HUDEP-2 (cell line): ENCODE measurements around the gene GET4.
"Not testable (repeated sequence)": the region's sequence is repeated elsewhere in the genome, so short reads cannot be mapped to it uniquely, and the experiment has no call there.

Experiments
- DNase-seq, 76 experiments: peaks; one replicate each; lab custom pipeline; 2025; ENCODE audit not compliant: unreplicated experiment in 76 of 76; lab: John Stamatoyannopoulos, UW

Gene GET4

DNA sequence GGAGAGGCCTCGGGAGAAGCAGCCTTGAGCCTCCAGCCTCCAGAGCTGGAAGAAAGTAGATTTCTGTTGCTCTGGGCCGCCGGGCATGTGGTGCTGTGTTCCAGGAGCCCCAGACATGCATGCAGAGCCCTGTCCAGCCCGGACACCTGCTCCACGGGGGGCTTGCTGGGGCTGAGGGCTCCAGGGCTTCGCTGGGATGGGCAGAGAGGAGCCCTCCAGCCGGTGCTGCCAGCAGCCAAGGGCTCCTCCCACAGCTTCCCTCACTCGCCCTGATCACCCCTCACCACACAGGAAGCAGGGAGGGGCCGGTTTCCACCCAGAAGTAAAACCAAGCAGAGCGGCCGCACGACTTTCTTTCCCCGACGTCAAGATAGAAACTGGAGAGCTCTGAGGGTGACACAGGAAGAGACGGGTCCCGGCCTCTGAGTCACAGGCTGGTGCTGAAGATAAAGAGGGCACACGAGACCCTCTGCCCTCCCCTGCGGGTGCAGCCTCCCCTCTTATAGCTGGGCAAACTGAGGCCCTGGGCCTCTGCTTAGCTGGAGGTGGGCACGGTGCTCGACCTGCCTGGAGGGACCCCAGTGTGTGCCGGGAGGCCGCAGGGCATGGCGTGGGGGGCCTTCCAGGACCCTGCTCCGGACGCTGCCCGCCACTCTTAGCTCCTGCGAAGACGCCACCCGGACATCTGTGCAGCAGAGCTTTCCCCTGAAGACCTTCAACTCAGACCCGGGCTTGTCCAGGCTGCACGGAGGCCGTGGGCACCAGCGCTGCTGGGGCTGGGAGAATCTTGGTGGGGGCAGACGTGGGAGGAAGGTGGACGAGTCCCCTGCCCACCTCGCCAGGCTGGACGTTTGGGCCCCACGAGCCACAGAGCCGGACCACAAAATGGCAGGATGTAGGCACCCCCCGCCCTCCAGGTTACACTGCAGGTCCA is 47.0 kb downstream of the GET4 start:
- DNase-seq: peak in 71 of 76 experiments; percentile 29 to 85 (median 71)

DNA sequence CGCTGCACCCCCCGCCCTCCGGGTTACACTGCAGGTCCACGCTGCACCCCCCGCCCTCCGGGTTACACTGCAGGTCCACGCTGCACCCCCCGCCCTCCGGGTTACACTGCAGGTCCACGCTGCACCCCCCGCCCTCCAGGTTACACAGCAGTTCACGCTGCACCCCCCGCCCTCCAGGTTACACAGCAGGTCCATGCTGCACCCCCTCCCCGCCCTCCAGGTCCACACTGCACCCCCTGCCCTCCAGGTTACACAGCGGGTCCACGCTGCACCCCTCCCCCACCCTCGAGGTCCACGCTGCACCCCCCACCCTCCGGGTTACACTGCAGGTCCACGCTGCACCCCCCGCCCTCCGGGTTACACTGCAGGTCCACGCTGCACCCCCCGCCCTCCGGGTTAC is 47.7 kb downstream of the GET4 start:
- DNase-seq: not testable (repeated sequence)

DNA sequence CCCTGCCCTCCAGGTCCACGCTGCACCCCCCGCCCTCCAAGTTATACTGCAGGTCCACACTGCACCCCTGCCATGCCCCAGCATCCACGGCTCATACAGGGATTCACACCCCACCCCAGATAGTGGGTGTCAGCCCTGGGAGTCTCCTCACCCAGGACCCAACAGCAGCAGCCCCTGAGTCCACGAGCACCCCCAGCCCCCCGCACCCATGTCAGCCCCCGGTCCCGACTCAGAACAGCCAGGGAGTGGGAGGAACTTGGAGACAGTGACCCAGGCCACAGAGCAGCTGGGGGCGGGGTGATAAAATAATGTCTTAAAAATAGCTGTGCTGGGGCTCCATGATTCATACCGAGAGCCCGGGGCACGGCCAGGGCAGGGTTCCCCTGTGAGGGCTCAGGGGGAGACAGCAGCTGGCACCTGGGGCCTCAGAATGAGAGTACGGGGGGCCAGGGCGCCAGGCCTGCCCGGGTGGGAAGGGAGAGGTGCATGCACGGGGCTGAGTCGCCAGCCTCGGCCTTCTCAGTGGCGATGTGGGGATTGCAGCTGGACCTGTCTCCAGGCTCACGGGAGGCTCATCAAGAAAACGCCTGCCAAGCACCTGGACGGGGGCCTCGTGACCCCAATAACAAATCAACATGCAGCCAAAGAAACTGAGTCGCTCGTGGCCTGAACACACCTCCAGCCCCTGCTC is 48.3 kb downstream of the GET4 start:
- DNase-seq: peak in 14 of 76 experiments; percentile 7 to 44 (median 20)

DNA sequence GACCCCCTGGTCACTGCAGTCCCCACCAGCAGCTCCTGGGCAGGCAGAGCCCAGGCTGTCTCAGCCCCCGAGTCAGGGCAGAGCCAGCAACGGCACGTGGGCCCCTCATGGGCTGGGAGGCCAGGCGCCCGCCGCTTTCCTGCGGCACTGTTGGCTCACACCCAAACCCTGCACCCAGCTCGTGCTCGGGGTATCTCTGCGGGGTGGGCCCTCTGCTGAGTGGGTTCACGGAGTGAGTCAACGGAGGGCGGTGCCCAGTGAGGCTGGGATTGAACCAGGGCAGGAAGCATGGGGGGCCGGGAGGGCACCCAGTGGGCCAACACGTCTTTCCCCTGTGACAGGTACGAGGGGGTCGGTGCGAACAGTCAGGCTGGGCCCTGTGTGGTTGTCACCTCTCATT is 49.2 kb downstream of the GET4 start:
- DNase-seq: peak in 62 of 76 experiments; percentile 4 to 82 (median 56)

DNA sequence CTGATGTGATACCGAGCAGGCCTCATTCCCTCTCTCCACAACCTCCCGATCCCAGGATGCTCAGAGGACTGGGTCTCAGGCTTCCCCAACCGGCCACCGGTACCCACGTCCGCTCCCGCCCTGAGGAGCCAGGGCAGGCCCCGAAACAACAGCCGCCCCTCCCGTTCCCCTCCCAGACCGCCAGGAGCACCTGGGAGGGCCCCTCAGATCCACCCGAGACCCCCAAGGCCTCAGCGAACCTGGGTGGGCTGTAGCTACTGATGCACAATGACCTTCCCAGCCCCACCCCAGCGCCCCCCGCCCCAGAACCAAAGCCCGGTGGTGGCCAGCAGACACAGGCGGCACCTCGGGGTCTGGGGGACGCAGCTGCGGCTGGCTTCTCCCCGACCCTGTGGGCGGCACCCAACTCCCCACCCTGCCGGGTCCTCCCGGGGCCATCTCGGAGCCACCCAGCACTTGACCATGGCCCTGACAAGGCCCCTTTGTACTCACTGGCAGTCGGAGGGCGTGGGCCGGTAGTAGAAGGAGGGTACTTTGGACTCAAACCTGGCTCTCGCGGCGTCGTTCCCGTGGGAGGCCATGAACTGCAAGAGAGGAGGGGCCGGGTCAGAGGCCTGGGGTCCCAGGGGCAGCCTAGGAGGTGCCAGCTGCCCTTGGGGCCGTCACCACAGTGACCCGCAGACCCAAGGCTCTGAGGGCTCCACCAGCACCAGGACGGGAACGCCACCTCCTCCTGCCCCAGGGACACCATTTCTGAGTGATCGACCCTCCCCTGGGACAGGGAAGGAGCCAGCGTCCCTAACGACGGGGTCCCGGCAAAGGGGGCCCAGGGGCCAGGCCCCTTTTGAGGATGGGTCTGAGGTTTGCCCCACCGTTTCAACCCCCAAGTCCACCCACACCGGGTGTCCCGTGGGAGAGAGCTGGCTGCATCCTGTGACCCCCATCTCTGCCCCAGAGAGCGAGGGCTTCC is 50.0 kb downstream of the GET4 start:
- DNase-seq: no peak

DNA sequence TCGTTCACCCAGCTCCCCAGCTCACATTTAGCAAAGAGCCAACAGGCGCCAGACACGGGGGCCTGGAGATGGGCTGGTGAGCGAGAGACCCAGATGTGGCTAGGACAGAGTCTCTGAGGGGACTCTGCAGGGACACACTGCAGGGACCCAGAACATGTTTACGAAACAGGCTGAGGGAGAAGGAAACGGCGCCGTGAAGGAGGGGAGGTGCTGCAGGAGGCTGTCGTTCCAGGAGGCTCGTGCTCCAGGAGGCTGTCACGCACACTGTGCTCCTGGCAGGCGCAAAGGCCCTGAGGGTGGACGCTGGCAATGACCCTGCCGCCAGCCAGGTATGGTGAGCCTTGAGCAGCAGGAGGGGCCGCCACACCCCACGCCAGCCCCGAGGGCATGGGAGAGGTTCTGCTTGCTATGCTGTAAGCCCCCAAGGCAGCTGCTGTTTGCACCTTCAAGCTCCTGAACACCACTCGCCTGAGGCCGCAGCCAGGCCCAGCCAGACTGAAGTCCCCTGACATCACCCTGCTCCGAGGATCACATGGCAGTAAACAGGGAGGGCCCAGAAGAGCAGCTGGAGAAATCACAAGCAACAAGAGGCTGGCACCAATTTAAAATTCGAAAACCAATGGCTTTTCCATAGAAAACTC is 50.8 kb downstream of the GET4 start:
- DNase-seq: no peak

DNA sequence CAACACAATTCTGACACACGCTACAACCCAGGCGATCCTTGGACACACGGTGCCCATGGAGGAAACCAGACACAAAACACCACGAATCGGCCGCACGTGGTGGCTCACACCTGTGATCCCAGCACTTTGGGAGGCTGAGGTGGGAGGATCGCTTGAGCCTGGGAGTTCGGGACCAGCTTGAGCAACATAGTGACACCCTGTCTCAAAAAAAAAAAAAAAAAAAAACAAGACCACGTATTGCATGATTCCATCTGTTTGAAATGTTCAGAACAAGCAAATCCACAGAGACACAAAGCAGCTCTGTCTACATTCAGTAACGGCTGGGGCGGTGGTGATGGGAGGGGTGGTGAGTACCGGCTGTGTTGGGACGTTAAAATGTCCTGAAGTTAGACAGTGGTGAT is 53.0 kb downstream of the GET4 start:
- no peak for DNase-seq

DNA sequence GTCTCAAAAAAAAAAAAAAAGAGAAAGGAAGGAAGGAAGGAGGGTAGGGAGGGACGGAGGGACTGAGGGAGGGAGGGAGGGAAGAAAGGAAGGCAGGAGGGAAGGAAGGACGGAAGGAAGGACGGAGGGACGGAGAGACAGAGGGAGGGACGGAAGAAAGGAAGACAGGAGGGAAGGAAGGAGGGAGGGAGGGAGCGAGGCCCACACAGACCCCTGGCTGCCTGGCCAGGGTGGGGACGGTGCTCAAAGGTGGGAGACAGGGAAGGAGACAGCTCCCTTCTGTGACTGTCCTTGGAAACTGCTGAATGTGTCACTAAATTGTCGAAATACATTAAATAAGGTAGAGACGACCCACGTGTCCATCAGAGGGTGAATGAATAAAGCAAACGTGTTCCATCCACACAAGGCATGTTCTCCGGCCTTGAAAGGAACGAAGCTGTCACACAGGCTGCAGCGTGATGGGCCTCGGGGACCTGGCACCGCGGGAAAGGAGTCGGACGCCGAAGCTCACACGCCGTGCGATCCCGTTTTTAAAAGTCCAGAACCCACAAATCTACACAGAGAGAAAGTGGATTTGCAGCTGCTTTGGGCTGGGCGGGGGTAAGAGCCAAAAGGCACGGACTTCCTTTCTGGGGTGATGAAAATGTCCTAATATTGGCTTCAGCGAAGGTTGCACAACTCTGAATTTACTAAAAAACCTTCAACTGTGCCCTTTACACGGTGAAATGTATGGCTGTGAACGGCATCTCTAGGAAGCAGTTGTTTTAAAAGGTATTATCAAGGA is 54.8 kb downstream of the GET4 start:
- no peak for DNase-seq

DNA sequence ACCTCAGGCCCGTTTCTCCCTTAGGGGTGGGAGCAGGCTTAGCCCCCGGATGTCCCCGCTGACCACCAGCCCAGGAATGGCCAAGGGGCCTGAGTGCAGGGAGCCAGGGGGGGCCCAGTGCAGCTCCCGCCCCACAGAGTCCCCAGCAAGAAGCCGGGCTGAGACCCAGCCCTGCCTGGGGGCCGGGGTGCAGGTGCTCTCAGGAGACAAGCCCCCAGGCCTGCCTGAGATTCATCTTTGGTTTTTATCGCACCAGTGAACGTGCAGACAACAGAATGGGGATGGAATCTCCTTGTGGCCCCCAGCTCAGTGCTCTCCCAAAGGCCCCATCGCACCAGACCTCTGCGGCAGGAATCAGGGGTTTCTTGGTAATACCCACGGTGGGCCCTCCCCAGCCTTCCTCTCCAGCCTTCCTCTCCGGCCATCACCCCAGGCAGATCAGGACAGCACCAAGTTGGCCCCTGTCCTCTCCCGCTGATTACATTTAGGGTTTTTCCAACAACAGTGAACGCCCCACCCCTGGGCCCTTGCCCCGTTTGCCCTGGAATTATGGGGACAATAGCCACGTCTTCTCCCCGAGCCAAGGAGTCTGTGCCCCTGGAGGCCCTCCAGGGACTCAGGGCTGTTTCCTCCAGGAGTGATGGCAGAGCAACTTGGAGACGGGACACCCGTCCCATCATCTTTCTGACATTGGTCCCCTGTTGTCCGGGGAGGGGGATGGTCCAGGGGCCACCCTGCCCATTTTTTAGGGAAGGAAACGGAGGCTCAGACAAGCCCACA is 55.7 kb downstream of the GET4 start:
- no peak for DNase-seq

DNA sequence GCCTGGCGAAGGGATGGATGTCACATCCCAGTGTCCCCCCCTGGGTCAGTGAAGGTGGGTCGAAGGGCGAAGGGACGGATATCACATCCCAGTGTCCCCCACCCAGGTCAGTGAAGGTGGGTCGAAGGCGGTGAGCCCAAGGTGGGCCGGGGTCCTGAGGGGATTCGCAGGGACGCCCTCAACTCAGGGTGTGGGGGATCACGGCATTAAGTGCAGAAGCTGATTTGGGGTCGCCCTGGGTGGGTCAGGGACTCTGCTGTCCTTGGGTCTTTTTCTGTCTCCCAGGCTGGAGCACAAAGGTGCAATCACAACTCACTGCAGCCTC is 56.3 kb downstream of the GET4 start:
- DNase-seq: no peak

DNA sequence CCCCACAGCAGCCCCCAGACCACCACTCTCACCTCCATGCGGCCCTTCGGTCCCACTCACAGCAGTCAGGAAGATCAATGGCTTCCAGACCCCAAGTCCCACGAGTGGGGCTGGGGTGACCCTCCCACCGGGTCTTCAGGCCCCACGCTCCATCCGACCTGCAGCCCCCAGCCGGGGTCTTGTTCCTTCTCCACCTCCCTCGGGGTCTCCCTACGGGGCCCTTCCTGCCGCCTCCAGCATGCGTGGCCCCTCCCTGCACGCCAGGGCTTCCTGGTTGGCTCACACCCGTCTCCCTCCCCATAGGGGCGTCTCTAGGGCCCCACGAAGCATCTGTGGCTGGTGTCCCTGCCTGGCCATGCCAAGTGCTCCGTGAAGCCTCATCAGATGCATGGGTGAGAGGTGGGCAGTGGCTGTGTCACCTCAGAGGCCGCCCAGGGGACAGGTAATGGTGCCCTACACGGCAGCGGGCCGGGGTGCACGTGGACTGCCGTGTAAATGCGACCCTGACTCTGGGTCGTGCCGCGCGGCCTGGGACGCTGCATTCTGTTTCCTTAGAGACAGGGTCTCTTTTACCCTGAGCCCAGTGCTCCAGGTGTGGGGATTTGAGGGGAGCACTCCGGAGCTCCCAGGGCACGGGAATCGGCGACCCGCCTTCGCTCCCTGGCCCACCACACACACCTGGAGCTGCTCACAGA is 58.3 kb downstream of the GET4 start:
- no peak for DNase-seq

DNA sequence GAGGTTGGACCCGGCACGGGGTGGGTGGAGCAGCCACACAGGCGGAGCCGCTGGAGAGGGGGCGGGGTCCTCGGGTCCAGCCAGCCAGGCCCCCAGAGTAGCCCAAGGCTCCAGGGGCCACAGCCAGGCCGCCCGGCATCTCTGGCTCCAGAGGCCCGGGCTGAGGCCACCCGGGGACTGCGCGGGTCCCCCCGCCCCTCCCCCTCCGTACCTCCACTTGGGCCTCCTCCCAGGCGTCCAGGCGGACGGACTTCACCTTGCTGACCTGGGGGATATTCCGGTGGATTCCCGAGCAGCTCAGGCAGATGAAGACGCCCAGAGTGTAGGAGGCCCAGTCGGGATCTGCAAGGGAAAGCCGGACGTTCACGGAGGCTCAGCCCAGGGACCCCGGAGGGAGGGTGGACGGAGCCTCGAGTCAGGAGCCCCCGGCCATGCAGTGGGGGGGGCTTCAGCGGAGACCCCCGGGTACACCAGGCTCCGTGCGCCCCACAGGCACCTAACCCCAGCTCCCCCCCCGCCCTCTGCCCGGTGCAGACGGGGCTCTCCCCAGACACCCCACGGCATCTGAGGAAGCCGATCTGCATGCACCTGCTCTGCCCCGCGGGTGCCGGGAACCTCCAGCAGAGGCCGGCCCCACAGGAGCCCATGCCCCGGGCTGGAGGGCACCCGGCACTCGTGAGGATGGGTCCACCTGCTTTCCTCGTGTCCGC is 59.0 kb downstream of the GET4 start:
- no peak for DNase-seq

DNA sequence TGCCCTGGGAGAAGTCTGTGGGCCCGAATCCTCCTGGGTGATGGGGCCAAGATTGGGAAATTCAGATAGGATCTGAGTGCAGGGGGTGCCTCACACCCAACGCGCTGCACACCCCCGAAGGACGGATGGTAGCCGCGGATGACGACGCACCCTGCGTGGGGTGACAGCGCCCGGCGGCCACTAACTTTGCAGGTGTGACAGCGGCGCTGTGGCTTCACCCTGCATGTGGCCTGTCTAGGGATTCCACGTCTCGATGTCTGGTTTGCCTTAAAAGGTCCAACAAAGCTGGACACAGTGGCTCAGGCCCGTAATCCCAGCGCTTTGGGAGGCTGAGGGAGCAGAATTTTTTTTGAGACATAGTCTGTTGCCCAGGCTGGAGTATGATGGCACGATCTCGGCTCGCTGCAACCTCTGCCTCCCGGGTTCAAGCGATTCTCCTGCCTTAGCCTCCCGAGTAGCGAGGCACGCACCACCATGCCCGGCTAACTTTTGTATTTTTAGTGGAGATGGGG is 59.6 kb downstream of the GET4 start:
- no peak for DNase-seq

DNA sequence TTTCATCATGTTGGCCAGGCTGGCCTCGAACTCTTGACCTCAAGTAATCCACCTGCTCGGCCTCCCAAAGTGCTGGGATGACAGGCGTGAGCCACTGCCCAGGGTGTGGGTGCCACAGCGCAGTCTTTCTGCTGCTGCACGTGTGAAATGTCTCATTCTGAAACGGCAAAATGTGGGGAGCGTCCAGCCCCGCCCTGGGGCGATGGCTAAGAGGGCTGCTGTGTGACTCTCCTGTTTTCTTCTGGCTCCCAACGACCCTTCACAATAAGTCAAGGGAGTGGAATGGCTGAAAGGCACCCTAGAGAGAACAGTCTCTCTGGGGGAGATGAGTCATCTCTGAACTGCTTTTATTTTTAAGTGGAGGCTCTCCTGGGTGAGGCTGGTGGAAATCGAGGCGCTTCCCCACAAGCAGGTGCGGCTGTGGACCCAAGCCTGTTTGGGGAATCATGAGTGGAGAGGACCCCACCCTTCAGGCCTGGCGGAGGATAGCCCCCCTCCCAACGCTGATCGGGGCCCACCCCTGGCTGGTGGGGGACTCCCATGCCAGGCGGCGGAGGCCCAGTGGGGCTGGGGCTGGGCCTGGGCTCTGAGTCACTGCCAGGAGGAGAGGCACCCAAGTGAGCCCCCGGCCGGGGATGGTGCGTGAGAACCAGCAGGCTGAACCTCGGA is 60.2 kb downstream of the GET4 start:
- peak in 2 of 76 experiments; percentile 9 to 10 for DNase-seq

DNA sequence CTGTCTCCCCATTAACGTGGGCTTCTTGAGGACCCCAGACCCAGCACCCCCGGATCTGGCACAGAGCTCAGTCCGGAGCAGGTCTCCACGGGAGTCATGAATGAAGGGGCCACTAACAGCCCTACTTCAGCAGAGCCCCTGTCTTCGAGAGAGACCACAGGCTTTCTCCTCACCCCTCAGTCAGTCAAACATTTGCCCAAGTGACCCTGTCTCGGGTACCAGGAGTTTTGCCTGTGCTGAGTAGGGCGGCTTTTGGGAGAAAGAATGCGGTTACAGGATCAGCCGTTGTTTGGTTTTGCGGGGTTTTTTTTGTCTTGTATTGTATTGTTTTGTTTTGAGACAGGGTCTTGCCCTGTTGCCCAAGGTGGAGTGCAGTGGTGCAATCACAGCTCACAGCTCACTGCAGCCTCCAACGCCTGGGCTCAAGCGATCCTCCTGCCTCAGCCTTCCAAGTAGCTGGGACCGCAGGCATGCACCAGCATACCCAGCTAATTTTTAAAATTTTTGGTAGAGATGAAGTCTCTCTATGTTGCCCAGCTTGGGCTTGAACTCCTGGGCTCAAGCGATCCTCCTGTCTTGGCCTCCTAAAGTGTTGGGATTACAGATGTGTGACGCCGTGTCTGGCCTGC is 61.6 kb downstream of the GET4 start:
- DNase-seq: no peak

DNA sequence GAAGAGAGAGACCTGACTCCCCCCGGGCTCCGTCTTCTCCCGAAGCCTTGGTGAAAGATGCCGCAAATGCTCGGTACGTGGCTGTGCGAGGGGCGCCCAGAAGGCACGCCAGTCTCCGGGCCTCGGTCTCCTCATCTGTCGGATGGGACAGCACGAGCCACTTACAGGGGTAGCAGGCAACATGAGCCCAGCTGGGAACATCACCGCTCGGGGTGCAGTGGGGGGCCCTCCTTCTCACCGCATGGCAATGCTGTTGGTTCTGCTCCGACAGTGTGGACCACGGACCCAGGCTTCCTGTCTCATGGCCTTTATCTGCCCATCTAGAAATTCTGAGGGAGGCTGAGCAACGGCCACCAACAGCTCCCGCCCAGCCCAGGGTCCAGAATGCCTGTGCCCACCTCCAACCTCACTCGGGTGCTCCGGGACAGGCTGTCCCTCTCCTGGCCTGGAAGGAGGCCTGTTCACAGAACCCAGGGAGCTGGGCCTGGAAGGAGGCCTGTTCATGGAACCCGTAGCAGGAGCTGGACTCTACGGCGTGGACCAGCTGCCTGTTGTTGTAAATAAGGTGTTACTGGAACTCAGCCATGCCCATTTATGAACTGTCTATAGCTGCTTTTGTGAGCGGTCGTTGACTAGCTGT is 62.3 kb downstream of the GET4 start:
- DNase-seq: no peak
